NCI-H1694 (cell line): ENCODE results near the gene HRH4.
A peak's percentile ranks its signal among the peaks of the same experiment; 100 is the strongest.

Experiments
- DNase-seq: peaks from one replicate; lab custom pipeline; 2025; lab: John Stamatoyannopoulos, UW

Gene HRH4

GRCh38 chr18:24509435-24509834, 49.0 kb downstream of the HRH4 start:
- no peak for DNase-seq

DNA sequence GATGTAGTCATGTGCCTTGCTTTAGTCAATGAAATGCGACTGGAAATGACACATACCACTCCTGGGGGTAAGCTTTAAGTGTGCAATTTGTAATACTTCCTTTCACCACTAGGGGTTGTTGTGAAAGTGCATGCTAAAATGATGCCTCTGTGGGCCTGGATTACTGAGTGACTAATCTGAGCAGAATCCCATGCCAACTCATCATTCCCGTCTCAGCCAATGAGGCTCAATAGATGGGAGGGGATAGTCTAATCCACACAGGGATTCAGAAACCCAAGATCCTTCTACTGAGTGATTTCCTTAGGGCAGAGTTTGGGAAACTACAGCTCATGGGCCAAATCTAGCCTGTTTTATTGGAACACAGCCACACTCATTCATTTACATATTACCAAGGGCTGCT, 54.0 kb downstream of the HRH4 start:
- peak; percentile 4 for DNase-seq

DNA sequence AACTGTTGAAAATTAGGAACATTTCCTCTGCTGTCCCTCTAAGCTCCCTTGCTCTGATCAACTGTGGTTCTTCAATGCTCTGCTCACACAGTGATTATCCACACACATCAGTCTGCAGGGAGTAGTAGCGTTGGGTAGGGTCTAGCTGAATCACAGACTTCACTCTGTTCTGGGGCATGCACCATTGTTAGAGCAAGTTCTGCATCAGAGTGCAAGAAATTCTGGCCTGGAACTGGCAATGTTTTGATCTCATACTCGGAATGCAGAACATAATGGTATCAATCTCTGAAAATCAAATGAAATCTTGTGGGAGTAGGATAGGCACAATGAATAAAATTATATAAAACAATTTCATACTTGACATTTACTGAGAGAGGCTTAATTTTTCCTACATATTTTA, 55.3 kb downstream of the HRH4 start:
- DNase-seq, result no peak

GRCh38 chr18:24516261-24516660, 55.8 kb downstream of the HRH4 start:
- no peak for DNase-seq

DNA sequence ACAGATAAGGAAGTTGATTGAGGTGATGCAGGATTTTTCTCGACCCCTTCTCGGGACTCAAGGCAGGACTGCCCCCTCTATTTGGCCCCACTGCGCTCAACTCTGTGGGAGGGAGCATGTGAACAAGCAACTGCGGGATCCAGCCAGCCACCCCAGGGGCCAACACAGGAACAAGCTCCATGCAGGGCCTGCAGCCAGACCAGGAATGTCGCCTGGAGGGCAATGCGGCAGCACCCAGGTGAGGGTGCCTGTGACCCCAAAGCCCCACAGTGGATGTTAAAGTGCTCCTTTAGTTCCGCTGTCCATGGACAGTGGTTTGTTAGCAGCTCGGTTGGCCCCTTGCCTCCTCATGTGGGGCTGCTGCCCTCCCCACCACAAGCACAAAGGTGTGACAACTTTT, 57.1 kb downstream of the HRH4 start:
- DNase-seq, result no peak

DNA sequence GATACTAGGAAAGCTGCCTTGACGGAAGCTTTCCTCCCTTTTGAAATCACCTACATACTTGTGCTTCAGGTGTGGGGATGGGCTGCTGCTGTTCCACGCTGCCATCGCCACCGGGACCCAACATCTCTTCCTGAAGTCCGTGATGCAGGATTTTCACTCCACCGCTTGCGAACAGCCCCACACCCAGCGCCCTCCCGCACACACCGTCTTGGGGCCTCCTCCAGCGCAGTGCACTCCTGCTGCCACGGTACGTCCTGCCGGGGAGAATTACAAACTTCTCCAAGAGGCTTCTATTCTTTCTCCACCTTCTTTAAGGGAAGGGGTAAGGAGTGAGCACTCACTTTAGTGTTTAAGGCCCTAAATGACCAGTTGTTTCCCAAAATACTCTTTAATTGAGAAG, 58.2 kb downstream of the HRH4 start:
- DNase-seq, result no peak
